Superior temporal gyrus (tissue), 1 donor: Measurements from ENCODE around the gene ALDH18A1.
A peak's percentile ranks its signal among the peaks of the same experiment; 100 is the strongest.
"Not testable (repeated sequence)": the region's sequence is repeated elsewhere in the genome, so short reads cannot be mapped to it uniquely, and the experiment has no call there.

ENCODE experiments used
- DNase-seq: peaks from one replicate; pipeline ENCODE4 v3.0.0-alpha.2; 2016; ENCODE audit errors: extremely low spot score

ALDH18A1 gene

DNA sequence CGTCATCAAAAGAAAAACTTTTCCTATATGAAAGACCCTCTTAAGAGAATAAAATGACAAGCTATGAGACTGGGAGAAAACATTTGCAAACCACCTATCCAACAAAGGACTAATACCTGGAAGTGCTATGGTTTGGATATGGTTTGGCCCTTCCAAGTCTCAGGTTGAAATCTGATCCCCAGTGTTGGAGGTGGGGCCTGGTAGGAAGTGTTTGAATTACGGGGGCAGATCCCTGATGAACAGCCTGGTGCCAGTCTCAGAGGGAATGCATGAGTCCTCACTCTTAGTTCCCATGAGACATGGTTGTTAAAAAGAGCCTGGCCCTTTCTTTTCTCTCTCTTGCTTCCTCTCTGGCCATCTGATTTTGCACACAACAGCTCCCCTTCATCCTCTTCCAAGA, 6.3 kb downstream of the ALDH18A1 start:
- no peak for DNase-seq

- no peak for DNase-seq
These were observed 8.4 kb downstream of the ALDH18A1 start for GRCh38 chr10:95648138-95648537.

GRCh38 chr10:95646160-95646559, 10.4 kb downstream of the ALDH18A1 start:
- no peak for DNase-seq

GRCh38 chr10:95644901-95645300, 11.6 kb downstream of the ALDH18A1 start:
- DNase-seq = no peak

DNA sequence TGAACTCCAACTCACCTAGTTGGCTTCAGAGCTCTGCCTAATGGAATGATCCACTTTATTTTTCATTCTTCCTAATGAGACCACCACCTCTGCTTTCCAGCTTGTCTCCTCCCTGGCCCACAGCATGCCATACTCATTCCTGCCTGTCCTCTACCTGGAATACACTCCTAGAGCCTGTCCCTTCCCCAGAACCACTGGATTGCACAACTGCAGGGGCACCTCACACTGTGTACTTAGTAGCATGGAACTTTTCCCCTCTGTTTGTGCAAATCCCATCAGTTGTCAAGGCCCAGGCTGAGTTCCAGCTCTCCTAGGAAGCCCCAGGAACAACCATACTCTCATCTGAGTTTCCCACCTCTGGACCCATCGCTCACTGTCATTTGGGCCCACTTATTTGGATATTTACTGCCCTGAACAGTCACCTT, 15.6 kb downstream of the ALDH18A1 start:
- no peak for DNase-seq

- DNase-seq = no peak
These were observed 18.6 kb downstream of the ALDH18A1 start for GRCh38 chr10:95637911-95638310.

DNA sequence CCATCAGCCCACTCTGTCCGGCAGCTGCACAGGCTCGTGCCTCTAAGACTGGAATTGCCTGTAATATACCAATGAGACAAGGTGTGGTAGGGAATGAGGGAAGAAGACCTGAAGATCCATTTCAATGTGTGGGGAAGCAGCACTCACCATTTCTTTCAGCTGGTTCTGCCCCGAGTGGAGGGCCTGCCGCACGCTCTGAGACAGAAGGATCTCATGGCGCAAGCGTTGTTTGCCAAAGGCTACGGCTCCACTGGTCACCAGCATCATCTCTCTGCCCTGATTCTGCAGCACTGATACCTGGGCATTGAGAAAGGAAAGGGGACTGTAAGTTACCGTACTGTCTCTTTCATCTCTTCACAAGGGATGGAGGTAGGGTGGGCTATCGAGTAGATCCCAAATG, 19.4 kb downstream of the ALDH18A1 start:
- DNase-seq = no peak

DNA sequence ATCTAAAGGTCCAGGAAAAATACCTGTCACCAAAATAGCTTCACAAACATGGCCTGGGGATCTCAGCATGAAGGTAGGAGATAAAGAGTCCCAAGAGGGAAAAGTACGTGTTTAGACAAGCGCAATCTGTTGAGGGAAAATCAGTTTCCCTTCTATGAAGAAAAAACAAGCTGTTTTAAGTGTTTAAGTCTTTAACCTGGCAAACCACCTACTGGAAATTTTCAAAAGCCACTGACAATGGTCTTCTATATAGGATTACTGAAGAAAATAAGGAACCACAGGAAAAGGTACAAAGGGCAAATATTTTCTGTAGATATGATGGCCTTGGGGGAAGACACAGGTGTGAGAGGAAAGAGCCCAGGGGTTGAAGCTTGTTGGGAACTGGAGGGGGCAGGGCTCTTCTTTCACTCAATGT, 21.2 kb downstream of the ALDH18A1 start:
- DNase-seq = no peak

DNA sequence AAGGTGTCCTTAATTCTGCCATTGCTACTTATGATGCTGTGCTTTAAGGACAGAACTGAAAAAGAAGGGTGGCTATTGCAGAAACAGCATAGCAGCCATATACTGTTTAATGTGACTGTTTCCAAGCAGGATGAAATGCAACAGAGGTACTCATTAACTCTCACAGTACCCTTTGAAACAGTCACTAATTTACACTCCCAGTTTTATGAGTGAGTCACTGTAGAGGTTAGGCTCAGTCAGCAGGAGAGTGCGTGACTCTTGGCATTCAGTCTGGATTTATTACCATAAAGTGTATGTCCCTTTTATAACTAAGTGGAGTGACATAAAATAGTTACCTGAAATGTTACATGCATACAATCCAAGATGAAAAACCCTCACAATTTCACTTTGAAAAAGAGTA, 27.7 kb downstream of the ALDH18A1 start:
- DNase-seq = no peak

DNA sequence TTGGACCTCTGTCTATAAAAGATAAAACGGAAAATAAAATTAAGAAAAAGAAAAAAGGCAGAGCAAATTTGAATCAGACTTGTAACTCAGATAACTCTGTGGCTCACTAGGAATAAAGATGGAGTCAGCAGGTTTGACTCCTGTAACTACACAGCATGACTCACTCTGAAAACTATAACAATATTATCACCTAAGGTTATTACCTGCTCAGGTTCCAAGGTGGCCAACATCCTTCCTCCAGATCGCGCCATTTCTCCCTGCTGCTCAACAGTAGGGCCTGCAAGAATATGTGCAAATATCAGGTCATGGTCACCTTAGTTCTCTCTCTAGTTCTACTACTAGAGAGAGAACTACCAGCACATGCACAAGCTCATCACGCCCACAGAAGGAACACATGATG, 30.0 kb downstream of the ALDH18A1 start:
- no peak for DNase-seq

- not testable (repeated sequence) for DNase-seq
These were observed 36.1 kb downstream of the ALDH18A1 start for GRCh38 chr10:95620415-95620814.

DNA sequence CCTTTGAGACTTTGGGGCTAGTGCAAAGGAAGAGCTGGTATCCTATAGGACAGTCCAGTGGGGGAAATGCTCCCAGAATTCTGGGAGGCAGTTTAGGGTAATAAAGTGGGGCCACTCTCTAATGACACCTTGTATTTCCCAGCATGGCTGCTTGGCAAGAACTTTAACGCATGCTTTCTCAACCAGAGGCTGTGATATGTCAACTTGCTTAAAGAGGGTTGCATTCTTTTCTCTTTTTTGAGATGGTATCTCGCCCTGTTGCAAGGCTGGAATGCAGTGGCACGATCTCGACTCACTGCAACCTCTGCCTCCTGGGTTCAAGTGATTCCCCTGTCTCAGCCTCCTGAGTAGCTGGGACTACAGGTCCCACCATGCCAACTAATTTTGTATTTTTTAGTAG, 38.4 kb downstream of the ALDH18A1 start:
- no peak for DNase-seq

DNA sequence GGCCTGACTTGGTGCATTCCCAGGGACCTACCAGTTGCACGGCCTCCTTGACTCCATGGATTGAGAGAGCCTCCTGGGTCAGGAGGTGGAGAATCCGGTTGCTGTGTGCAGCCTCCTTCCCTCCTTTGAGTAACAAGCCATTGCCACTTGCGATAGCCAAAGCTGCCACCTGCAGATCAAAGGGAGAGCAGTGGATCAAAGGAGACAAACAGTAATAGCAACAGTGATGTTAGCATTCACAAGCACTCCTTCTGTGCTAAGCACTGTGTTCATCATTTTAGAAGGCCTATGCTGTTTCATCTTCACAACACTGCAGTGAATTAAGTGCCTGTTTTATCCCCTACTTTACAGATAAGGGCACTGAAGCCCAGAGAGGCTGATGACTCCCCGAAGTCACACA, 40.1 kb downstream of the ALDH18A1 start:
- no peak for DNase-seq

DNA sequence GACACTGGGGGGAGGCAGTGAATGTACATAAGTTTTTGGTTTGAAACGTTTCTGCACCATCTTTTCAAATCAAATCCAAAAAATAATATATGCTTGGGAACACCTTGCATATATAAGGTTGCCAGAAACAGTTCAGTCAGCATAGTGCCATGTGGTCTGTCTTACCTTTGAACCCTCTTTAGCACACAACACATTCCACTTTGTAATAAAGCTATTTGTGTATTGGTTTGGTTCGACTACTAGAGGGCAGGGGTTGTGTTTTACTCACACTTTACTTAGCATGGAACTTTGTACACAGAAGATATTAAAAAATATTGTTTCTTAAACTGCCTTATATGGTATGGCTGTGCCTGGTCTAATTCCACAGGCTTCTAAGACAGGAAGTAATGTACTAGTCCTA, 43.2 kb downstream of the ALDH18A1 start:
- no peak for DNase-seq

- no peak for DNase-seq
These were observed 45.8 kb downstream of the ALDH18A1 start for GRCh38 chr10:95610727-95611126.

DNA sequence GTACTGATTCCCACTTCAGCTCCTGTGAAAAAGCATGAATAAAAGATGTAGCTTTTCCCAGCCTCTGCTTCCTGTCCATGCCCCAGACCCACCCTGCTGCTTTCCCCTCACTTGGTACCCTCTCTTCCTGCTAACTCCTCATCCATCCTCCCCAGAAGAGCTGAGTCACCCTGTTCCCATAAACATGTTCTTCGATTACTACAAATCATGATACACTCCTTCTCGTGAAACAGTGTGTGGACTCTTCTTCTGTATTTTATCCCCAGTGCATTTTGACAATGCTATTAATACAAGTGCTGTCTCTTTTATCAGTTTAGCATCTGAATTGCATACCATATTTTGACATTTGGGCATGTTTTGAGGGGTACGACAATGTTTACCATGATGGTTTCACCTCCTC, 49.6 kb downstream of the ALDH18A1 start:
- no peak for DNase-seq

- no peak for DNase-seq
These were observed 51.3 kb downstream of the ALDH18A1 start for GRCh38 chr10:95605163-95605562.

GRCh38 chr10:95604630-95605029, 51.9 kb downstream of the ALDH18A1 start:
- DNase-seq = no peak

DNA sequence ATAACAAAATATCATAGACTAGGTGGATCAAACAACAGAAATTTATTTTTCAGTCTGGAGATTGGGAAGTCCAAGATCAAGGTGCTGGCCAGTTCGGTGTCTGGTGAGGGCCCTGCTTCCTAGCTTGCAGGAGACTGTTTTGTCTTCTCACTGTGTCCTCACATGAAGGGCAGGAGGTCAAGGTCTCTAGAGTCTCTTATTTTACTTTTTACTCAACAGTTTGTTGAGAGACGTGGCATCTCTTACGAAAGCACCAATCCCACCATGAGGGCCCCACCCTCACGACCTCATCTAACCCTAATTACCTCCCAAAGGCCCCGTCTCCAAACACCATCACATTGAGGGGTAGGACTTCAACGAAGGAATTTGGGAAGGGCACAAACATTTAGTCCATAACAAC, 54.1 kb downstream of the ALDH18A1 start:
- no peak for DNase-seq

DNA sequence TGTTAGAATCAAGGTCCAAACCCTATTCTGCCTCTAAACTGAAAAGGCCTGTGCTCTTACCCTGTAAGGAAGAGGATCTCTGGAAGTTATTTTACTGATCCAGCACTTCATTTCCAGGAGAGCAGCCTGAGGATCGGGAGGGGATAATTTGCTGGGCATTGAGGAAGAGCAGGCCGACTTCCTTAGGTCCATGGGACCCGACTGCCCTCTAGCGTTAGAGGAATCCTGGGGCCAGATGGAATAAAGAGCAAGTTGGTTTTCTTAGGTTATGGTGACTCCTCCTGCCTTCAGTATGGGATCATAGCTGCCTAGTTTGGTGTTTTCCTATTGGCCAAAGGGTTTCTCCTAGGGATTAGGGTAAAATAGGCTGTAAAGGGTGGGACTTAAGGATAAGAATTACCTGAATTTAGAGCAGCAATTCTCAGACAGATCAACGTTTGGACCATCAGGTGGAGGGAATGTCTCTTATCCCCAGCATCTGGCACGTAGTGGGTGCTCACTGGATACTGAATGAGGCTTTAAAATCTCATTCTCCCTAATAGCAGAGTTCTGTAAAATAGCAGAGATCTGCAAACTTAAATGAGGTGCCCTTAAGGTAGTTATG, 55.3 kb downstream of the ALDH18A1 start:
- DNase-seq = peak; percentile 95

- DNase-seq = no peak
These were observed 56.4 kb downstream of the ALDH18A1 start for GRCh38 chr10:95600158-95600557.

DNA sequence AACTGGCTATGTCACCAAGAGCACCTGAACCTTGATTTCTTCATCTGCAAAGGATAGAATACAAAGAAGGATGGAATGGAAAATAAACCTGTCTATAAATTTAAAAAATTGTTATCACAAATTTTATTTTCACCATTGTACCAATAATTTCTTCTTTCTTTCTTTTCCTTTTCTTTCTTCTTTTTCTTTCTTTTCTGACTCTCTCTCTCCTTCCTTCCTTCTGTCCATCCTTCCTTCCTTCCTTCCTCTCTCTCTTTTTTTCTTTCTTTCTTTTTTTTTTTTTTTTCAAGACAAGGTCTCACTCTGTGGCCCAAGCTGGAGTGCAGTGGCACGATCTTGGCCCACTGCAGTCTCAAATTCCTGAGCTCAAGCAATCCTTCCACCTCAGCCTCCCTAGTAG, 58.7 kb downstream of the ALDH18A1 start:
- no peak for DNase-seq

DNA sequence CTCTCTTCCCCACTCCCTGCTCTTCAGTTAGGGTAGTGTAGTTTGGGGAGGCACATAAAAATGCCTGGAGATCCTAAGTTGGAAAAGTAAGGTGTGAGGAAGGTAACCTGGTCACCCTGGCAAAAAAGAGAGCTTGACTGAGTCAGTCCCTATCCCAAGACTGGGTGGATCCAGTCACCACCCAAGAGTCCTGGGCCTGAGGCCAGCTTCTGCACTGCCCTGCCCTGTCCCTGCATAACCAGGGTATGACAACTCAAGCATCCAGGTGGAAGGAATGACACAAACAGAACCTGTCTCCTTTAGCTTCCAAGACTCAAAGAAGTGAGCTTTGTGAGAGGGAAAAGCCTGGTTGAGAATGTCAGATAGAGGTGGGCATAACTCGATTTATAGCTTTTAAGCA, 68.5 kb downstream of the ALDH18A1 start:
- no peak for DNase-seq

DNA sequence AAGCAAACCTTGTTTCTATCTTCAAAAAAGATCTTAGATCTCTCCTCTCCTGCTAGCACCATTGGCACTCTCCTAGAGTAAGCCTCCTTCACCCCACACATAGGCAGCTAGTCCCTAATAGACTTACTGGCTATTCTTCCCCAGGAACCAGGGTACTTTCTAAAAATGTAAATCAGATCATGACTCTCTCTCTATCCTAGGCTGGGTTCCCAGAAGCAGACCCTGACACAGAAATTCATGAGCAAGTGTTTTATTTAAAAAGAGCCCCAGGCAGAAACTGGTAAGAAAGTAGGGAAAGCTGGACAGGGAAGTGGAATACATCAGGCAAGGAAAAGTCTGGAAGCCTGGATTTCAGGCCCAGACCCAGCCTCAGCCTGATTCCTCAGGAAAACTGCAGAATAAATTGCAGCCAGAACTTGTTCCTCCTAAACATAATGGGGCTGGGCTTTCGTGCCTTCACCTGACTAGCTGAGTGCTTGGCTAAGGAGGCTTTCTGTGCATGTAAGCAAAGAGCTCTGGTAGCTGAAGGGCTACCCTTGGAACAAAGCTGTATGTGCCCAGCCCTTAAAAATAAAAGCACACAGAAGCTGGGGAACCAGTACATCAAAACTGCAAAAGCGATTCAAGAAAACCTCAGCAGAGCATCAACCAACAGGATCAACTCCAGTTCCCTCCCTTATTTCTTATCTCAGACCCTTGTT, 76.5 kb downstream of the ALDH18A1 start:
- no peak for DNase-seq
